SU-DHL-6 (cell line): ENCODE results near the gene TBC1D3I.
"Not testable (repeated sequence)": the region's sequence is repeated elsewhere in the genome, so short reads cannot be mapped to it uniquely, and the experiment has no call there.

Experiments used
- CTCF ChIP-seq: fragments of 200-600 bp; sonication (generic); IDR thresholded peaks from one replicate; pipeline ENCODE4 v1.5.1; 2017; ENCODE audit warnings: antibody characterized with exemption, mild to moderate bottlenecking, low read length, moderate library complexity; ENCODE audit not compliant: insufficient read depth, poor library complexity, severe bottlenecking
- EZH2phosphoT487 ChIP-seq: fragments of 200-600 bp; sonication (generic), shearing (Covaris generic); conservative IDR thresholded peaks from 2 replicates; pipeline ENCODE4 v1.6.1; 2018; ENCODE audit warnings: mild to moderate bottlenecking, antibody characterized with exemption, low read length, moderate library complexity, mixed read lengths

GRCh38 chr17:36295161-36295560 lies 30.8 kb upstream of the TBC1D3I start:
- TF ChIP-seq CTCF, EZH2phosphoT487: not testable (repeated sequence)
